HG02870 (cell line): ENCODE data around the gene ECT2L.

ENCODE experiments used
- ATAC-seq: cut with Tn5 transposase; IDR thresholded peaks from one replicate; pipeline ENCODE4 v1.9.1; 2021; ENCODE audit warnings: mild to moderate bottlenecking, moderate library complexity; ENCODE audit not compliant: unreplicated experiment

ECT2L gene

DNA sequence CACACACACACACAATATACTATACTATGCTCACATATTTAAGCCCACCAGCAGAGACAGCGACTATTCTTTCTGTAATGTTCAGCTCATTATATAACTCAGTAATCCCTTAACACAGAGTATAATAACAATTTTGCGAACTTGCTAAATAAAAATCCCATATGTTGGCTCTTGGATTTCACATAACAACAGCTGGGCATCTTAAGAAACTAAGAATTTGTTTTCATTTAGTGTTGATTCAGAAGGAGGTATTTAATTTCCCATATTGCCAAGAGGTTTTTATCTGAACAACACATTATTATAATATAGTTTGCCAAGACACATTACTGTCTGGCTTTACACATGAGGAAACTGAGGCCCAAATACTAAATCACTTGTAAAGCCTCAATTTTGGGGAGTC, 7.4 kb downstream of the ECT2L start:
- ATAC-seq = no peak

DNA sequence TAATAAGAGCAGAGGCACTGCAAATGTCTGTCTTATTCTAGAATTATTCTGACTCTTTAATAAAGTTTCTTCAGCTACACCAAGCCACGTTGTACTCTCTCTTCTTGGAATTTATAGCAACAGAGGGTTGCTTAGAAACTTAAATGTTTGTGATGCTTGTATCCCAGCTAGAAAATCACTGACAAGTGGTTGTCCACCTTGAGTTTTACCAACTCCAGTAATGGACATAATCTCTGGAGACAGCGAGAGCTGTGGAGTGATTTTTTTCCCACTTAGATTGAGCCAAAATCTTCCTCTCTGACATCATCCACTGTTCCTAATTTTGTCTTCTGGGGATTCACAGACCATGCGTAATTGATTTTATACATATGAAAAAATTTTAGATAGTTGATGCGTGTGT, 8.0 kb downstream of the ECT2L start:
- ATAC-seq = no peak

- ATAC-seq = no peak
Measured at GRCh38 chr6:138805016-138805765, 9.3 kb downstream of the ECT2L start.

DNA sequence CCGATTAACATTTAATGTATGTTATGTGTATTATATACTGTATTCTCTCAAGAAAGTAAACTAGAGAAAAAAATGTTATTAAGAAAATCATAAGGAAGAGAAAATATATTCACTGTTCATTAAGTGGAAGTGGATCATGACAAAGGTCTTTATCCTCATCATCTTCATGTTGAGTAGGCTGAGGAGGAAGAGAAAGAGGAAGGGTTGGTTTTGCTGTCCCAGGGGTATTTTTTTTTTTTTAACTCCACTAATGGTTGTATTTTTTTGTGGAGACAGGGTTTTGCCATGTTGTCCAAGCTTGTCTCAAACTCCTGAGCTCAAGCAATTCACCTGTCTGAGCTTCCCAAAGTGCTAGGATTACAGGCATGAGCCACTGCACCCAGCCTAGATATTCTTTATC, 11.0 kb downstream of the ECT2L start:
- no peak for ATAC-seq

DNA sequence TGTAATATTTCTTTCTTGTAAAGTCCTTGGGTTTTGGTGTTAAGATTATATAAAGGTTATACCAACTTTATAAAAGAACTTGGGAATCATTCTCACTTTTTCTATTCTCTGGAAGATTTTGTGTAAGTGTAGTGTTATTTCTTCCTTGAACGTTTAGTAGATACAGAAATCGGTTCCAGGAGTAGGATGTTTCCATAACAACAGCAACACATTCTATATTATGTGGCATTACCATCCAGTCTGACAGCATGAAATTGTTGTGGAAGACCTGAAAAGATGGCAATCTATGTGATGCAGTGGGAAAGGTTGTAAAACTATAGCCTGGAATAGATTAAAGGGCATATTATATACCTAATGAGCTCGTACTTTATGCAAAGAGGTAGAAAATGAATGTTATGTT, 13.8 kb downstream of the ECT2L start:
- no peak for ATAC-seq

DNA sequence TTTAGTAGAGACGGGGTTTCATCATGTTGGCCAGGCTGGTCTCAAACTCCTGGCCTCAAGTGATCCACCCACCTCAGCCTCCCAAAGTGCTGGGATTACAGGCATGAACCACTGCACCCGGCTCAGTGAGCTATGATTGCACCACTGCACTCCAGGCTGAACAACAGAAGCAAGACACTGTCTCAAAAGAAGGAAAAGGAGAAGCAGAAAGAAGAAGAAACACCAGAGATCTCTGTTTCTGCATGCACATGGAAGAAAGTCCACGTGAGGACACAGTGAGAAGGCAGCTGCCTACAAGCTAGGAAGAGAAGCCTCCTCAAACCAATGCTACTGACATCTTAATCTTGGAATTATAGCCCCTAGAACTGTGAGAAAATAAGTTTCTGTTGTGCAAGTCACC, 16.0 kb downstream of the ECT2L start:
- no peak for ATAC-seq

DNA sequence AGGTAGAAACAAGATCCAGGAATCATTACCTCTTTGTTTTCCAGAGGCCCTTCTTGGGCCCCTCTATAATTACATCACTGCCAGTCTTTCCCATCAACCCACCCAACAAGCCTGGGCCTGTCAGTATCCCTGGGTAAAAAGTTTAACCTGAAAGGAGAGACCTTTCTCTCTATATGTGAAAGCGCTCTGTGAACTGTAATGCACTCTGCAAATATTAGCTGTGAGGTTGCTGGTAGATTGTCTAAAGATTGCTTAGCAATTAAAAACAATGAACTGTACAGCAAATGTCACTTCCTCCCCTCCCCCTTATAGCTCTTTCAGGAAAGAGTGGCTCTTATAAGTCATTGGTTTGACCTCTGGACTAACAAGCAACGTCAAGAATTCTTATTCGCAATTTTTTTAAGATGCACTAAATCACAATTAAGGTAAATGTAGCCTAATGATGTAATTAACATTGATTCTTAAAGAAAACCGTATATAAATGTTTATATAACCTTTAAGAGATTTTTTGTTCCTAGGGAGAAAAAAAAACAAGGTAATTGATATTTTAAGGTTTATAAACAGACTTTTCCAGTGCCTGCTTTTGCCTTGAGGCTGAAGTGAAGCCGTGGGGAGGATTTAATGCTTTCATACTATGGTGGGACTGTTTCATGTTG, 18.4 kb downstream of the ECT2L start:
- no peak for ATAC-seq

DNA sequence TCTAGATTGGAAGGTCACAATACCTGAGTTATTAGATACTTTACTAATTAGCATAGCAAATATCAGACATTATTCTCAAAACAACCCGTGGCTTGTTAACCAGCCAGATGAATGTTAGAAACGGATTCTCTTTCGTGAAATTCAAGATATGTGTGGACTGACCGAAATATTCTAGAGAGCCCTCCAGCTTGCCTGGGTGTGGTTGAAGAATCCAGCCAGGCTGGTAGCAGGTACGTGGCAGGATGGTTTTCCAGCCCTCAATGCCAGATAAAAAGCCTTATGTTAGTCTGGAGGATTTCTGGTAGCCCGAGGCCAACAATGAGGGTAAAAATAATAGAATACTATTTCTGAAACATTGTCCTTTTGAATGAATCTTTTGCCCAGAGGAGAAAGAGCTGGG, 19.3 kb downstream of the ECT2L start:
- ATAC-seq = no peak

DNA sequence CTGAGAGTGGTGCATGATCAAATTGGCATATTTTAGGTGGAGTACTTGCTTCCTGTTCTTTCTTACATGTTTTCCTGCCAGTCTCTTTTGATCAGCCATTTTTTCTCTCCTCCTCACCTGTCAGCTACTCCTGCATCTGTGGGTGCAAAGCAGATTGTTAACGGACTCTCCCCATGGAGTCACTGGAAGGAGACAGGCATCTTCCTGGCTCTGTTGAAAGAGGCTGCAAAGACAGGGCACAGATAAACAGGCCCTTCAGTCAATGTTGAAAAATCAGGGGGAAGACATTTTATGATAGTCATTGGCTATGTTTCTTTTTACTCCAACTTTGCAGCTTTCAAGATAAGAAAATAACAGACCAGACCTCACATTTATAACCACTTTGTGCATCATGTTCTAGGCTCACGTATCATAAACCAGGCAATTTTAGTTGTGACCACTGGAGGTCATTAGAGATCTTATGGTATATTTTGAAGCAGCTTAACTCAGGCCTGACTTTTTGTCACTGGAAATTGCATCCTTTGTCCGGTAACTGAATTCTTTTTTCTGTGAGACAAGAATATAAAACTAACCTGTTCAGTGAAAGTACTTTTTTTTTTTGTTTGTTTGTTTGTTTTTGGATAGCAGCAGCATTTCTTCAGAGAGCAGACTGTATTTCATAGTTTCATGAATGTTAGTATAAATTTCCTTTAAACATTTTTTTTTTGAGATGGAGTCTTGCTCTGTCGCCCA, 20.1 kb downstream of the ECT2L start:
- ATAC-seq = no peak

GRCh38 chr6:138817799-138818198, 21.9 kb downstream of the ECT2L start:
- no peak for ATAC-seq

DNA sequence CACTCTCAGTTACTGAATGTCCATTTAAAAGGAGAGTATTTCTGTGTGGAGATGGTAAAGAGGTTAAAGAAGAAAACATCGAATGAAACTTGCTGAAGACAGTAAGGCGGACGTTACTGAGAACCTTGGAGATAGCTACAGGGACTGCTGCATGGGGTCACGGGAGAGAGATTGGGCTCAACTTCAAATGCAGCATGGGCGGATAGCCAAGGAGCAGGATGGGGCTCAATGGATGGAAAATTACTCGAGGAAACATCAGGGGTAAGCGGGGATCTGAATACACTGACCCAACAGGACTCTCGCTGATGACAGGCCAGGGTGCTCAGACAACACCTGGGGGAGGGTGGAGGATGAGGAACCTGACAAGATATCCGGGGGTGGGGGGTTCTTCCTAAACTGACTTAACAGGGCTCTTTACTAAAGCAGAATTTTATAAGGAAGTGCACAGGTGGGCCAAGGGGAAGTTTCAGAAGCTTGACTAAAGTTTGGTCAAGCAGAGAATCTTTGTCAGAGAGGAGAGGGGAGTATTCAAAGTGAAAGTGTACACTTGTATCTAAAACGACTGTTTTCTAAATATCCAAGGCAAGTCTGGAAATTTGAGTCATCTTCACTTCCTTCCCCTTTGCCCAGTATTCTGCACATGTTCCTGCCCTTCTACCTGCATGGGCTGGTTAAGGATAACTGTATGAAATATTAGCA, 22.8 kb downstream of the ECT2L start:
- peak; percentile 80 for ATAC-seq

- no peak for ATAC-seq
Measured at GRCh38 chr6:138821519-138821918, 25.6 kb downstream of the ECT2L start.

DNA sequence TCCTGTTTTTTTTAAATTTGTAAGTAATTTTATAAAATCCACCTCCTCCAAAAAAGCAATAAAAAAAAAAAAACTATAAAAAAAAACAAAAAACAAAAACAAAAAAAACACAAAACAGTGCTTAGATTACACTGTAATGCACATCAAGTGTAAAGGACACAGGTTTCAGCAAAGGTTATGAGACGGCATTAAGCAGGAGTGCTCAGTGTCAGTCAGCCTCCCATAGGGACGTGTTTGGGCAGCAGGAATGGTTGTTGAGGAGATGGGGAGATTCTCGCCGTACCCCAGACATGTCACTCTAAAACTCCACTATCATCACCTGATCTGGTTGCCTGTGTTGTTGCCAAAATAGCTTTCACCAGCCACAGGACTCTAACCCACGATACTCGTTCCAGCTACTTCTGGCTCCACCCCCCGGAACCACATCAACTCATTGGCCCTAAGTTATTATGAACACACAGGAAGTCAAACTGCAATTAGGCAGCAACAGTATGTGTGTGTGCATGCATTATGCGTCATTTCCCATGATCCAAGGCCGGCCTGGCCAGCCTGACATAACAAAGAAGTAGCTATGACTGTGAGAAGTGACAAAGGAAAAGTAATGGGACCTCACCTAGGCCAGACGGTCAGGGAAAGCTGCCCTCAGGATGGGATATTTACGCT, 28.7 kb downstream of the ECT2L start:
- ATAC-seq = no peak

DNA sequence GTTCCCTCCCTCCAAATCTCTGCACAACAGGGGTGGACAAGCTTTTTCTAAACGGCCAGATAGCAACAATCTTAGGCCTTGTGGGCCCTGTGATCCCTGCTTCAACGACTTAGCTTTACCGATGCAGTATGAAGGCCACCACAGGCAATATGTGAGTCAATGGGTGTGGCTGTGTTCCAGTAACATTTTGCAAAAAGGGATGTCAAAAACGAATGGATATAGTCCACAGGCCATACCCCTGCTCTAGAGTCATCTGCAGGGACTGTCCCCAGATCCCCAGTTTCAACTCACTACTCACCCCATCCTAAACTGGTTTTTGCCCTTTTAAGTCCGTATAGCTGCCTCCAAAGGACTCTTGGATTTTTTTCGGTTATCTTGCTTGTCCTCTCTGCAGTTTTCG, 34.4 kb downstream of the ECT2L start:
- ATAC-seq = no peak

GRCh38 chr6:138832182-138832581, 36.3 kb downstream of the ECT2L start:
- ATAC-seq = no peak

- no peak for ATAC-seq
Measured at GRCh38 chr6:138833816-138834539, 38.1 kb downstream of the ECT2L start.

DNA sequence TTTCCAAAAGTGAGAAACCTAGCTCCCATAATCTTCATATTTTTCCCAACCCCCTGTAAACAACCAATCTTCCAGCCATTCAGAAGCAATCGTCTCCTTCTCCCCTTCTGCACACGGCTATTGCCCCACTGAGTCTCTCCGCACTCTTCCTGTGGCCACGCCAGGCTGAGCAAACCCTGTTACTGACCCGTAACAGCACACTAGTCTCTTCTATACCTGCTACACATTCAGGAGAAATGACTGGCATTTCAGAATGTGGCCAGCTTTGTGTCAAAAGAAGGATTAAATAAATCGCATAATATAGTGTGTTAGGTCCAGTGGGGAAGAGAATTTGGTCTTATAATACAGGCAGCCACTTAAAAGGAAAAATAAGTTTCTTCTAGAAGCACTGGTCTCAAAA, 41.4 kb downstream of the ECT2L start:
- ATAC-seq = no peak

- ATAC-seq = no peak
Measured at GRCh38 chr6:138844192-138844591, 48.3 kb downstream of the ECT2L start.

- ATAC-seq = no peak
Measured at GRCh38 chr6:138847884-138848283, 52.0 kb downstream of the ECT2L start.

- ATAC-seq = no peak
Measured at GRCh38 chr6:138848461-138848860, 52.6 kb downstream of the ECT2L start.
